SK-N-SH (cell line): ENCODE data around the gene AGBL3. TPM values are rescaled to one million over a fixed set of nuclear protein-coding genes. Genes with fewer than 3 reads are reported as not detected.

ENCODE experiments used
- CTCF ChIA-PET: fragments of 300-600, 350-600 bp; formaldehyde crosslinking; extraction: SDS; loops from one replicate; lab custom pipeline; 2021; lab: Yijun Ruan, JAX
- POLR2A ChIA-PET: fragments of 350-600 bp; sonication (Branson Sonifier 250); formaldehyde crosslinking; extraction: SDS; loops from one replicate; lab custom pipeline; 2020; ENCODE audit warnings: antibody characterized with exemption, inconsistent platforms; lab: Yijun Ruan, JAX
- DNase-seq: peaks from one replicate; pipeline ENCODE4 v3.0.0; 2012
- H2AFZ ChIP-seq: fragments of 200-600 bp; sonication (generic); 2 replicates; pipeline ENCODE4 v1.8.1; 2016; ENCODE audit warnings: antibody characterized with exemption, mild to moderate bottlenecking, low read depth
- H3F3A ChIP-seq: fragments of 200-600 bp; sonication (generic); replicated peaks from 2 replicates; pipeline ENCODE3; 2016; ENCODE audit warnings: antibody characterized with exemption, mild to moderate bottlenecking; ENCODE audit not compliant: insufficient read depth
- H3K27ac ChIP-seq, 2 experiments: fragments of 200-500 bp in 1 of 2; fragments of 200-600 bp in 1 of 2; sonication (Bioruptor generic) in 1 of 2; sonication (generic), shearing (Covaris generic) in 1 of 2; 2 replicates each; pipeline versions ENCODE4 v1.5.1 to v1.6.1; 2014 to 2016; ENCODE audit warnings: low read depth in 2 of 2, inconsistent platforms in 1 of 2, low read length in 1 of 2, mild to moderate bottlenecking in 1 of 2, mixed read lengths in 1 of 2
- H3K27me3 ChIP-seq: fragments of 200-600 bp; sonication (generic), shearing (Covaris generic); 2 replicates; pipeline ENCODE4 v1.6.1; 2016; ENCODE audit warnings: mixed run types; ENCODE audit not compliant: insufficient read depth
- H3K36me3 ChIP-seq, 2 experiments: fragments of 200-500 bp in 1 of 2; fragments of 200-600 bp in 1 of 2; sonication (Bioruptor generic) in 1 of 2; sonication (generic) in 1 of 2; replicated peaks in 1 of 2; 2 replicates each; pipeline versions ENCODE3 to v1.5.1; 2014 to 2016; ENCODE audit warnings: low read length in 1 of 2, mild to moderate bottlenecking in 1 of 2; ENCODE audit not compliant: insufficient read depth in 2 of 2, control insufficient read depth in 1 of 2
- H3K4me1 ChIP-seq, 2 experiments: fragments of 200-500 bp in 1 of 2; fragments of 200-600 bp in 1 of 2; sonication (Bioruptor generic) in 1 of 2; sonication (generic), shearing (Covaris generic) in 1 of 2; 2 replicates each; pipeline versions ENCODE4 v1.5.1 to v1.6.1; 2014 to 2016; ENCODE audit warnings: low read depth in 1 of 2, low read length in 1 of 2, mixed run types in 1 of 2; ENCODE audit not compliant: insufficient read depth in 2 of 2, control insufficient read depth in 1 of 2
- H3K4me2 ChIP-seq: fragments of 200-600 bp; sonication (generic), shearing (Covaris generic); 2 replicates; pipeline ENCODE4 v1.6.1; 2017; ENCODE audit warnings: mixed run types
- H3K4me3 ChIP-seq, 2 experiments: fragments of 200-500 bp in 1 of 2; fragments of 200-600 bp in 1 of 2; sonication (Bioruptor generic) in 1 of 2; sonication (generic), shearing (Covaris generic) in 1 of 2; 2 replicates each; pipeline versions ENCODE4 v1.5.1 to v1.8.1; 2014 to 2016; ENCODE audit warnings: low read depth in 2 of 2, inconsistent platforms in 1 of 2, low read length in 1 of 2, mild to moderate bottlenecking in 1 of 2, mixed read lengths in 1 of 2, moderate library complexity in 1 of 2
- H3K79me2 ChIP-seq: fragments of 200-600 bp; sonication (generic); 2 replicates; pipeline ENCODE4 v1.8.1; 2017; ENCODE audit warnings: mild to moderate bottlenecking; ENCODE audit not compliant: insufficient read depth
- H3K9ac ChIP-seq: fragments of 200-600 bp; sonication (generic); 2 replicates; pipeline ENCODE4 v1.6.1; 2017; ENCODE audit warnings: mixed run types
- H3K9me2 ChIP-seq: fragments of 200-600 bp; sonication (generic); 2 replicates; pipeline ENCODE4 v1.6.1; 2017; ENCODE audit warnings: mixed run types
- H3K9me3 ChIP-seq: fragments of 200-600 bp; sonication (generic); 2 replicates; pipeline ENCODE4 v1.6.1; 2017; ENCODE audit warnings: mixed run types, mild to moderate bottlenecking, moderate library complexity
- H4K20me1 ChIP-seq: fragments of 200-600 bp; sonication (generic); 2 replicates; pipeline ENCODE4 v1.6.1; 2017; ENCODE audit warnings: mild to moderate bottlenecking, mixed run types; ENCODE audit not compliant: insufficient read depth
- ELF1 ChIP-seq: IDR thresholded peaks from 2 replicates; pipeline ENCODE4 v1.4.0; 2012
- EZH2phosphoT487 ChIP-seq: fragments of 200-600 bp; sonication (generic); IDR thresholded peaks from 2 replicates; pipeline ENCODE4 v1.6.1; 2017; ENCODE audit warnings: low read depth, mixed run types, mild to moderate bottlenecking, antibody characterized with exemption, moderate library complexity, borderline replicate concordance
- FOSL2 ChIP-seq: IDR thresholded peaks from 2 replicates; pipeline ENCODE4 v1.4.0; 2012; ENCODE audit warnings: low read depth, mild to moderate bottlenecking, moderate library complexity, borderline replicate concordance
- FOXJ3 ChIP-seq: sonication (generic); formaldehyde crosslinking; IDR thresholded peaks from 2 replicates; pipeline ENCODE4 v1.5.1; 2020; ENCODE audit warnings: mild to moderate bottlenecking, missing genetic modification reagents
- GABPA ChIP-seq: IDR thresholded peaks from 2 replicates; pipeline ENCODE4 v1.4.0; 2012; ENCODE audit warnings: low read depth, mild to moderate bottlenecking
- GATA2 ChIP-seq: sonication (generic); formaldehyde crosslinking; IDR thresholded peaks from 2 replicates; pipeline ENCODE4 v1.5.0; 2020; ENCODE audit warnings: mild to moderate bottlenecking, missing genetic modification reagents
- IRF3 ChIP-seq: fragments of 150-350 bp; IDR thresholded peaks from 2 replicates; pipeline ENCODE4 v1.6.1; 2016; ENCODE audit warnings: mild to moderate bottlenecking, low read depth, low read length
- MEF2A ChIP-seq: IDR thresholded peaks from 2 replicates; pipeline ENCODE4 v1.4.0; 2012; ENCODE audit warnings: low read depth, borderline replicate concordance
- MXI1 ChIP-seq: IDR thresholded peaks from 2 replicates; pipeline ENCODE4 v1.6.1; 2012; ENCODE audit warnings: mild to moderate bottlenecking, low read depth, low read length, improper control_type of control experiment
- NFIC ChIP-seq: IDR thresholded peaks from 2 replicates; pipeline ENCODE4 v1.4.0; 2012; ENCODE audit warnings: borderline replicate concordance
- NRF1 ChIP-seq: IDR thresholded peaks from 2 replicates; pipeline ENCODE4 v1.6.1; 2012; ENCODE audit warnings: low read depth, mild to moderate bottlenecking, low read length
- POLR2AphosphoS5 ChIP-seq: IDR thresholded peaks from 2 replicates; pipeline ENCODE4 v1.6.1; 2012; ENCODE audit warnings: low read depth, low read length
- RCOR1 ChIP-seq: fragments of 150-350 bp; IDR thresholded peaks from 2 replicates; pipeline ENCODE4 v1.6.1; 2017; ENCODE audit warnings: antibody characterized with exemption, low read length
- RFX5 ChIP-seq: IDR thresholded peaks from 2 replicates; pipeline ENCODE4 v1.6.1; 2012; ENCODE audit warnings: mild to moderate bottlenecking, improper control_type of control experiment, low read length
- SIN3A ChIP-seq: IDR thresholded peaks from 2 replicates; pipeline ENCODE4 v1.6.1; 2012; ENCODE audit warnings: low read depth, mild to moderate bottlenecking, low read length, moderate library complexity, borderline replicate concordance
- SMC3 ChIP-seq: IDR thresholded peaks from 2 replicates; pipeline ENCODE4 v1.6.1; 2012; ENCODE audit warnings: low read depth, low read length, improper control_type of control experiment
- TCF12 ChIP-seq: IDR thresholded peaks from 2 replicates; pipeline ENCODE4 v1.4.0; 2012
- TEAD4 ChIP-seq: IDR thresholded peaks from 2 replicates; pipeline ENCODE4 v1.4.0; 2012; ENCODE audit warnings: mild to moderate bottlenecking, borderline replicate concordance; ENCODE audit not compliant: insufficient read depth
- ZBTB33 ChIP-seq: IDR thresholded peaks from 2 replicates; pipeline ENCODE4 v1.4.0; 2012; ENCODE audit warnings: low read depth, borderline replicate concordance
- WGBS: methylation state at CpG from one replicate; pipeline ENCODE4 v1.1.6; 2017; ENCODE audit warnings: low lambda C conversion rate; 5-methylcytosine and 5-hydroxymethylcytosine counted together
- polyA plus RNA-seq, 3 experiments: library from polyadenylated mRNA; depleted of rRNA; stranded (reverse); fragments of >200 nt; gene quantifications; 2 replicates each; pipeline ENCODE4 v1.2.3, GENCODE V29; 2012
- TF ChIP-seq, protein P1 (sequence below): fragments of 150-350 bp; IDR thresholded peaks from 2 replicates; pipeline ENCODE4 v1.6.1; 2017; ENCODE audit warnings: antibody characterized with exemption, low read length, low read depth, borderline replicate concordance
- TF ChIP-seq, protein P2 (sequence below): IDR thresholded peaks from 2 replicates; pipeline ENCODE4; 2012
- TF ChIP-seq, protein P3 (sequence below): IDR thresholded peaks from 2 replicates; pipeline ENCODE4 v1.4.0; 2012; ENCODE audit warnings: low read depth

The AGBL3 gene
- polyA plus RNA-seq, 1 of the 3 experiments (the other 2 are of a cell fraction) = 0.35 TPM

GRCh38 chr7:135088566-135088965, 102.3 kb downstream of the AGBL3 start:
- TF ChIP-seq RCOR1 = no peak
- TF ChIP-seq, protein P1, sequence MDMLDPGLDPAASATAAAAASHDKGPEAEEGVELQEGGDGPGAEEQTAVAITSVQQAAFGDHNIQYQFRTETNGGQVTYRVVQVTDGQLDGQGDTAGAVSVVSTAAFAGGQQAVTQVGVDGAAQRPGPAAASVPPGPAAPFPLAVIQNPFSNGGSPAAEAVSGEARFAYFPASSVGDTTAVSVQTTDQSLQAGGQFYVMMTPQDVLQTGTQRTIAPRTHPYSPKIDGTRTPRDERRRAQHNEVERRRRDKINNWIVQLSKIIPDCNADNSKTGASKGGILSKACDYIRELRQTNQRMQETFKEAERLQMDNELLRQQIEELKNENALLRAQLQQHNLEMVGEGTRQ = no peak
- TF ChIP-seq ELF1 = no peak
- no peak for TF ChIP-seq GABPA
- no peak for TF ChIP-seq GATA2
- TF ChIP-seq, protein P2, sequence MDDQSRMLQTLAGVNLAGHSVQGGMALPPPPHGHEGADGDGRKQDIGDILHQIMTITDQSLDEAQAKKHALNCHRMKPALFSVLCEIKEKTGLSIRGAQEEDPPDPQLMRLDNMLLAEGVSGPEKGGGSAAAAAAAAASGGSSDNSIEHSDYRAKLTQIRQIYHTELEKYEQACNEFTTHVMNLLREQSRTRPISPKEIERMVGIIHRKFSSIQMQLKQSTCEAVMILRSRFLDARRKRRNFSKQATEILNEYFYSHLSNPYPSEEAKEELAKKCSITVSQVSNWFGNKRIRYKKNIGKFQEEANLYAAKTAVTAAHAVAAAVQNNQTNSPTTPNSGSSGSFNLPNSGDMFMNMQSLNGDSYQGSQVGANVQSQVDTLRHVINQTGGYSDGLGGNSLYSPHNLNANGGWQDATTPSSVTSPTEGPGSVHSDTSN = no peak
- TF ChIP-seq MXI1 = no peak
- no peak for TF ChIP-seq NFIC
- TF ChIP-seq TEAD4 = no peak
- TF ChIP-seq SMC3 = no peak
- TF ChIP-seq MEF2A = no peak
- TF ChIP-seq FOSL2 = no peak
- TF ChIP-seq EZH2phosphoT487 = no peak
- no peak for TF ChIP-seq NRF1
- no peaks in the 10 kb centered on the region for H3F3A ChIP-seq
- ChIA-PET CTCF (interaction anchor here (0.9 kb wide), 1 partner anchor 13 kb away, joined by 3 read pairs; no protein-coding TSS in a partner anchor), POLR2A (no interaction called here)
- WGBS = 56% methylated on average over 1 of the region's 1 CpG
- no peaks in the 10 kb centered on the region for H3K9me3 ChIP-seq
- no peak for DNase-seq
- H3K4me2 ChIP-seq = no peak overlapping the region
- no peaks in the 10 kb centered on the region for H4K20me1 ChIP-seq
- H3K36me3 ChIP-seq = no peaks in the 10 kb centered on the region
- H3K27ac ChIP-seq = no peak overlapping the region
- peaks cover 4% of the 10 kb centered on the region; the same call in 1 of the 2 replicates for H3K9me2 ChIP-seq
- H3K79me2 ChIP-seq = no peaks in the 10 kb centered on the region
- no peaks in the 10 kb centered on the region for H3K4me1 ChIP-seq
- H3K4me3 ChIP-seq = no peak overlapping the region
- no peak overlapping the region for H3K9ac ChIP-seq
- H3K27me3 ChIP-seq = no peaks in the 10 kb centered on the region
- H2AFZ ChIP-seq = no peak overlapping the region

DNA sequence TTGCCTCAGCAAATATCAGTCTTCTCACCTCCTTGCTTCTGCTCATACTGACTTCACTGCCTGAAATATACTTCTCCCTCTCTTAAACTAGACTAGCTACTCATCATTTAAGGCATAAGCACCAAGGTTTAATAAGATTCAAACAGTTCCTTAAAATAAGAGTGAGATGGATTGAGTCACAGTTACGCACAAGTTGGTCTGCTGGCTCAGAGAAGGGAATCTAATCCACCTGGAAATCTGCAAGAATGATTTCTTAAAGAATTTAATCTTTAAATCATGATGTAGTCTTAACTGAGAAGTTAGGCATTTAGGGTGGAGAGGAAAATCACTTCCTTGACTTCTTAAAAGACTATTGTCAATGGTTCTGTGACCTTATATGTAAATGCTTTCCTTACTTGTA, 105.4 kb downstream of the AGBL3 start:
- peaks cover 2% of the 10 kb centered on the region; the same call in 1 of the 2 replicates for H3K9me2 ChIP-seq
- H3K9ac ChIP-seq = no peak overlapping the region
- ChIA-PET POLR2A (no interaction called here), CTCF (interaction anchor here (0.8 kb wide), 1 partner anchor 15 kb away, joined by 3 read pairs; no protein-coding TSS in a partner anchor)
- H3K27me3 ChIP-seq = no peaks in the 10 kb centered on the region
- H3K4me3 ChIP-seq = no peak overlapping the region
- H2AFZ ChIP-seq = no peak overlapping the region
- no peaks in the 10 kb centered on the region for H3F3A ChIP-seq
- DNase-seq = no peak
- no peaks in the 10 kb centered on the region for H3K9me3 ChIP-seq
- WGBS = 35% methylated on average over 1 of the region's 1 CpG
- no peak overlapping the region for H3K27ac ChIP-seq
- H3K4me2 ChIP-seq = no peak overlapping the region
- no peaks in the 10 kb centered on the region for H3K36me3 ChIP-seq
- H4K20me1 ChIP-seq = no peaks in the 10 kb centered on the region
- H3K79me2 ChIP-seq = no peaks in the 10 kb centered on the region
- TF ChIP-seq RFX5 (no peak), TCF12 (no peak), FOSL2 (no peak), IRF3 (no peak), FOXJ3 (no peak), SIN3A (no peak), POLR2AphosphoS5 (no peak), ZBTB33 (no peak), NFIC (no peak)
- TF ChIP-seq, protein P2 = no peak
- TF ChIP-seq, protein P3, sequence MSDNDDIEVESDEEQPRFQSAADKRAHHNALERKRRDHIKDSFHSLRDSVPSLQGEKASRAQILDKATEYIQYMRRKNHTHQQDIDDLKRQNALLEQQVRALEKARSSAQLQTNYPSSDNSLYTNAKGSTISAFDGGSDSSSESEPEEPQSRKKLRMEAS = no peak
- H3K4me1 ChIP-seq = no peaks in the 10 kb centered on the region
